Activated T-cell treated with anti-CD3 and anti-CD28 coated beads, Interleukin-2, amount 50 U/mL, for 48 hours (primary cell): Measurements from ENCODE around the gene PROKR2.

Experiments
- DNase-seq, 2 experiments: peaks; one replicate each; pipeline ENCODE4 v3.0.0-alpha.2; 2020

Gene PROKR2

DNA sequence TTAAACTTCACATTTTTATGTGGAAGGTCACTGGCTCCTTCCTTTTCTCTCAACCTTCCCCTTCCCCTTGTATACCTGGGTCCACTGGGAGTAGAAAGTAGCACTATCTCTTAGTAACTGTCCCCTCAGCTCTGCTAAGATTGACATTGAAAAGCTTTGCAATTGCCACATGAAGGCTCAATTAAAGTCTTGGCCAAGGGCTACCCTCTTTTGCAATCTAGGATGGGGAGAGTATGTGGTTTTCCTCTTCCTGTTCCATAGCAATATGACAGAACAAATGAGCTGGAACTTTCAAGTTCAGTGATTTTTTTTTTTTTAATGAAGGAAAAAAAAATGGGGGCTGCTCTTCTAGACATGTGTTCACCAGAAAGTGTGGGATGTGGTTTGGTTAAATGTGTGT lies 37.1 kb downstream of the PROKR2 start:
- no peak for DNase-seq

DNA sequence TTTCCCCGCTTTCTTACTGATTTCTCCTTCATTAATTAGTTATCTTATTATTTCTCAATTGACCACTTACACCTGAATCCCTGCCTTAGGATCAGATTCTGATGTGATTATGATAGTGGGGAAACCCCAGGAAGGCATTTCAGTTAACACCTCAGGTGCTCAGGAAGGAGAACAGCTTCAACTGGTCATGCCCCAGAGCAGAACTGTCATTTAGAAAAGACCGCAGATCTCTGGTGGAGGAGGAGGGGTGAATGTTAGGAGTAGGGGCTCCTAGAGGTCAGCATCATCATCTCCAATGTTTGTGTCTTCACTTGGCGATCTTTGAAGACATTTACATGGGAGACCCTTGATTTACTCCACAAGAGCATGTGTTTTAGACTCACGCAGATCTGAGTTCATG lies 44.5 kb downstream of the PROKR2 start:
- no peak for DNase-seq

DNA sequence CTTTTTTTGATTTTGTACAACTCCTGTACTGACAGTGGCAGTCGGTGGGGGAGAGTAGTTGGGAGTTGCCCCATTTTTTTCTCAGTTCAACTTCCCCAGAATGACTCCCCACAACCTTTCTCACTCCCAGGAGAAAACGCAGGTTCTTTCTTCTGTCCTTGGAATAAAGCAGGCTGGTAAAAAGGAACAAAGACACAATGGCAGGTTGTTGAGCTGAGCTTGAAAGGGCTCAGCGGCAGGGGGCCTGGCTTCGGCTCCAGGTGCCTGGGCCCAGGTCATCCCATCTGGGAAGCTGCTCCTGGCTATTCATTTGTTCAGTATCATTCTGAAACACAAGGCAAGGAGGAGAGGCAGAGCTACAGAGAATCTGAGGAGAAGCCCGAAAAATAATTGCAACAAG lies 46.2 kb downstream of the PROKR2 start:
- no peak for DNase-seq

DNA sequence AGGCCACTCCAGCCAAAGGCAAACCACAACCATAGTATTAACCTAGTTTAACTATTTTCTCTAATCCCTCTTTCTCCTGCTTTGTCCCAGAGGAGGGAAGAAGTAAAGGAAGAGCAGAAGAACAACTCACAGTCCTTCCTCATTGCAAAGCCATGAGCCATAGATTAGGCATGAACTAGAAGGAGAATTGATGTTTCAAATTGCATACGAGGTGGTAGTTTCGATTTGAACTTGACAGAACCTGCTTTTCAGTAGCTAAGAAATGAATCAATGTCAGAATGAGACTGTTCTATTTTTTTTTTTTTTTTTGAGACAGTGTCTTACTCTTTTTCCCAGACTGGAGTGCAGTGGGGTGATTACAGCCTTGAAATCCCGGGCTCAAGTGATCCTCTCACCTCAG lies 48.3 kb downstream of the PROKR2 start:
- no peak for DNase-seq

DNA sequence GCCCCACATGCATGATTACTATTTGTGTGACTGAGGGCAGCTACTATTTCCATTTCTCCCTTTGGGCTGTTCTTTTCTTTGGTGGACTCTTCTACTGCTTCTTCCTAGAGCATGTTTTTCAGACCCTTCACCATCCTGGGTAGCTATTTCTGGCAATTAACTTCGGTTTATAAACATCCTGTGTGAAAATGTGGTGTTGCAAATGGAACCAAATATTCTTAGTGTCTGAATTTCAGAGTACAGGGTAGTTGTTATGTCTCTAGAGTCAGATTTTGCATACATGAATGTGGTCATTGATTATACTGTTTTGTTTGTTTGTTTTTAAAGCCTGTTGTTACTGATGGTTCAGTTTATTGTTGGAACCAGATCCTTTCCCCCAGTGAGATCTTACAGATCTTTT lies 49.7 kb downstream of the PROKR2 start:
- no peak for DNase-seq
